GM21723 (cell line): ENCODE data around the gene MACROH2A1.

Experiments used
- ATAC-seq: cut with Tn5 transposase; IDR thresholded peaks from one replicate; pipeline ENCODE4 v1.9.1; 2021; ENCODE audit warnings: mild to moderate bottlenecking, moderate library complexity; ENCODE audit not compliant: unreplicated experiment

The MACROH2A1 gene

DNA sequence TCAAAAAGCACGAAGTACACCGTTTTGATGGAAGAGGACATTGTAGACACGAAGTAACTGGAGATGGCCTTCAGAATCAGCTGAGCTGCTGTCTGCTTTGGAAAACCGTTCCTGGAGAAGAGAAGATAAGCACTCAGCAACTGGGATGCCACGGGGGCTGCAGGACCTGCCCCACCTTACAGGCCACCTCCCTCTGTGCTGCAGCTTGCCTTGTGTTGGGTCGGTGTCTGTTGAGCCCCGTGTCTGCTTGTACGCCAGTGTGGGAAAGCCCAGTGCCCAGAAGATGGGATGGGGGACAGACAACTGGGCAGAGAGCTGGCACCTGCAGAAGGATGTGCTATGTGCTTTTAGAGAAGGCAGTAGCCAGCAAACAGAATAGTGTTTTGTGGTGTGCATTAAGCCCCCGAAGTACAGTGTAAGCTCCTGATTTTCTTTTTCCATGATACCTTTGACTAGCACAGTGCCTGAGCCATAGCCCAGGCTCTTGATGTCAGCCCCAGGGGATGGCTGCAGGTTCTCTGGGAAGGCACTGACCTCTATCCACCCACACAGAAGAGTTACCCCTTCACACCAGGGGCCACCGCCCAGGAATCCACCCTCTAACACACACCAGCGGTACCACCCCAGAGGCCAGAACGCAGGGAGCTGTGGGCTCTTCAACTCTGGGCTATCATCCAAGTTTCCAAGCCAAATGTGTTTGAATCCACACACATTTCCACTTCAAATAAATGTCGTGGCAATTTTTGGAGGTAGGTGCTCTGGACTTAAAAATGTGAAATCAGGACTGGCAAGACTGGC, 63.8 kb downstream of the MACROH2A1 start:
- ATAC-seq = no peak

DNA sequence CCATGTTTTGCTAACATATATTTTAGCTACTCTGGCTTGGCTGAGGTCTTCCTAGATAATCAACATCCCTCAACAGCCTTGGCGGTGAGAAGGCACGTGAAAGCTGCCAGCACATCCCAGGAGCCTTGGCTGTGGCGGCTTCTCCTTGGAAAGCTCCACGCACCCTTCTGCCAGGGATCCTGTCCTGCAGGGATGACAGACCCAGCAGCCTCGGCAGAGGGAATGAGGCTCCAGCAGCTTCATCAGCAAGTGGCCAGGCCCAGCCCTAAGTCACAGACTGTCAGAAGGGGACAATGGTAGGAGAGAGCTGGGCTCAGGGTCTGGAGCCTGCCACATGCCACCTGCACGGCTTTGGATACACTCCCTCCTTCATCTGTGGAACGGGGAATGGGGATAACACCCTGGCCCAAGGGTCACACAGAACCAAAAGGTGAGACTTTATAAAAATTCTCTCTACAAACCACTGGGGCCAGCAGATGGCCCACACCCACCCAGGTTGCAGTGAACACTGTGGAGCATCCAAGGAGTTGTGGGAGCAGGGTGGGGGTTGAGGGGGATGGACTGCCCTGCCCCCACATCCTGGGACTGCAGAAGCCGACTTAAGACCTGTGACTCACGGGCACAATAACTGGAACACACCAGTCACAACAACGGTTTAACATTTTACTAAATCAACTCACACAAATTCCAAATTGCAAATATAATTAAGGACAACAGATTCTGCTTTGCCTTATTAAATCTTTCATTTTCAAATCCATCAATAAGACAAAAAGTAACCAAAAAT, 65.1 kb downstream of the MACROH2A1 start:
- no peak for ATAC-seq

DNA sequence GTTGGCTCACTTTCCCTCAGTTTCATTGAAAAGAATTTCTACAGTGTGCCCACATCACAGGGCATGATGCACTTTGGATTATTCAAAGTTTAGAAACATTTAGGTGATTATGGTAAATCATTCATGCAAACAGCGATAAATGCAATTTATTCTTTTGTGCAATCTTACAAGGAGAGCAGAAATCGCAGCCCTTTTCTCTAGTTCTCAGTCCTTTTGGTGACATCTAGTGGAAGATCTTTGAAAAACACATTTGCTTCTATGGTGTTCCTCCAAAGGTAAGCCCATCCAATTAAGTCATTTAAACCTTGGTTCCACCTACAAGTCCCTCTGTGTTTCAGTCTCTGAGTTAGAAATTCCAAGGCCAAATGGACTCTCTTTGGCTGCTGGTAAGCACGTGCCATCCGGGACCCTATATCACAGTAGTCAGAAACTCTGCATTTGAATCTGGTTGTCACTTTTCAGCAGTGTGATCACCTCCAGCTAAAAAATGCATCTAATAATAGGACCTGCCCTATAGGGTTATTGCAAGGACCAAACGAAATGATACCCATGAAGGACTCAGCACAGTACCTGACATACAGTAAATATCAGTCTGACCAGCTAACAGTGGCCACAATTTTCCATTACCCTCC, 66.4 kb downstream of the MACROH2A1 start:
- ATAC-seq = no peak

DNA sequence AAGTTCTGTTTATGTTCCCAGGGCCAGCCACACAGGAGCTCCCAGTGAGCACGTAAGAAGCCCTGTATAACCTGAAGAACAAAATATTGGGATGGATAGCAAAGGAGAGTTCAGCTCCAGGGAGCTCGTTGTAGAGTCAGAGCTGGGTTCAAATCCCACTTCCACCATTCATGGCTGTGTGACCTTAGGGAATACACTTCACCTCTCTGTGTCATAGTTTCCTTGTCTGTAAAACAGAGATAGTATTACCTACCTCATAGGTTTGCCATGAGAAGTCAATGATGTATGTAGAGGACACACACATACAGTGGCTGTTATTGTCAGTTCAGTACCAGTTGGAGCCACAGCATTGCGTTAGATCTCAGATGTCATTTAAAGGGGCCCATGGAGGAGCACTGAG, 67.4 kb downstream of the MACROH2A1 start:
- no peak for ATAC-seq

DNA sequence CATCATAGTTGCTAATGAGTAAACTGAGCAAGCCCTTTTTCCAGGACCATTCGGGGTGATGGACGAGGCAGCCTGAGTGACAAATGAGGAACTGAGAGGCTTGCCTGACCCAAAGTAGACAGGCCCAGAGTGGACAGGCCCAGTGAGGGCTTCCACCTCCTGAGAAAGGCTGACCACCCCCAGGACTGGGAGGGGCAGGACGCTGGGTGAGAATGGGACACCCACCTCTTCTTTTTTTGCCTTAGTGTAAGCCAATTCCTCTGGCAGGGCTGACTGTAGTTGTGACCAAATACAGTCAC, 68.3 kb downstream of the MACROH2A1 start:
- no peak for ATAC-seq

DNA sequence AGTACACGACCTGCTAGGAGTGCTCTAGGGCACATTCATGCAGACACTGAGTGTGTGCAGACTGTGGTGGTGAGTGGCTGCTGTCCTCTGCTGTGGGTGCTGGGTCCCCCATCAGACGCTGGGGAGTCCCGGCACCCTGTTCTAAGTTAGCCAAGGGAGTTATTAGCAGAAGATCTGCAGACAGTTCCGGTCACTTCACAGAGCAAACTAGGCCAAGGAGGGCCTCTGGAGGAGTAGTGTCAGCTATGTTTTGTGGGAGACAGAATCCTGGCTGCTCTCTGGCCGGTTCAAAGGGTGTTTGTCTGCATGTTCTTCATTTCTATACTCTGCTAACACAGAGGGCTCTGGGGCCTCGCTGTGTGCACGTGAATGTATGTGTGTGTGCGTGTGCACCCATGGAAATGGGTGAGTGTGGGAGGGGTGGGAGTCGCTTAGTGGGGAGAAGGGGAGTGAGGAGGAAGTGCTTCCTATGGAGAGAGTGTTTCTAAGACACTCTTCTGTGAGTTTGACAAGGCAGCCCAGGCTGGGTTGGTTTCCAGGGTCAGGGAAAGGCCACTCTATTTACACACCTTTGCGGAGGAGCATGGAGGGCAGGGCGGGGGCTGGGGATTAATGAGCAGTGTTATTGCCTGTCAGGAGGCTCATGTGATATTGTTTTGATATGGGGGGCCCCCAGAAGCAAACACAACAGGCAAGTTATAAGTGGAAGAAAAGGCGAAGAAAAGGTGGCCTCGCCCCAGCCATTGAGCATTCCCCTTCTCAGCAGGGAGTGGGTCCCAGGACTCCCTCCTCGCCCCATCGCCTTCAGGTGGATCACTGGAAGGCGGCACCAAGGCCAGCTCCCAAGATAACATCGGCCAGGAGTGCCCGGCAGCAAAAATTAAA, 68.9 kb downstream of the MACROH2A1 start:
- no peak for ATAC-seq

DNA sequence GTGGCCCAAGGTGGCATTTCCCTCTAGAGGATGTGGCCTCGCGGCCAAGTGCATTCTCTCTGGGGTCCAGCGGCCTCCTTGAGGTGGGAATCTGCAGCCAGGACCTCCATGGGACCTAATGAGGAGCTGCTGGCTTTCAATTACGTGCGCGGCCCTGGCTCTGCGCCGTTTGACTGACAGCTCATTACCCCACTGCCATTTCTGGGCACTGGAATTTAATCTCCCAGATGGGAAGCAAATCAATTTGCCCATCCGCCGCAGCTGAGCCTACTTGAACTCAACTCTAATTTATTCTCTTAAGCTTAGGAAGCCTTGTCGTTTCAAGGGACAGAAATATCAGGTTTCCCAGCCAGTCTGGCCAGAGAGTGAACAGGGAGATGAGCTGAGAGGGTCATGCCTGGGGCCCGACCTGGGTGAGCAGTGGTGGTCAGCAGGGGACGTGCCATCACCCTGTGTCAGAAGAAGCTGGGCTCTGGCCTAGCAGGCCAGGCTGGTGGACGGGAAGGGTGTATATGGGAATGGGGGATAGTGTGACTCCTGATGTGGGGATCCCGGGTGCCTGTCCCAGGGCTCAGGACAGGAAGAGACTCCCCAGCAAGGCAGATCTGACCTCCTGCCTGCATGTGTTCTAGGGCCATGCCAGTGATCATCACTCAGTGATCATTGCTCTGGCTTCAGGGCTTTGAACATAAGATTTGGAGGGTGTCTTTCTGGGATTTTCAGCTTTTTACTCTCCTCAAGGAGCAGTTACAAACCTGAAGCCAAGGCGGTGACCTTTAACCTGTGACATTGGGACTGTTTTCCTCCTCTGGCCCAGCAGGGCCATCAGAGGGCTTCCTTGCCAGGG, 69.7 kb downstream of the MACROH2A1 start:
- ATAC-seq = no peak

DNA sequence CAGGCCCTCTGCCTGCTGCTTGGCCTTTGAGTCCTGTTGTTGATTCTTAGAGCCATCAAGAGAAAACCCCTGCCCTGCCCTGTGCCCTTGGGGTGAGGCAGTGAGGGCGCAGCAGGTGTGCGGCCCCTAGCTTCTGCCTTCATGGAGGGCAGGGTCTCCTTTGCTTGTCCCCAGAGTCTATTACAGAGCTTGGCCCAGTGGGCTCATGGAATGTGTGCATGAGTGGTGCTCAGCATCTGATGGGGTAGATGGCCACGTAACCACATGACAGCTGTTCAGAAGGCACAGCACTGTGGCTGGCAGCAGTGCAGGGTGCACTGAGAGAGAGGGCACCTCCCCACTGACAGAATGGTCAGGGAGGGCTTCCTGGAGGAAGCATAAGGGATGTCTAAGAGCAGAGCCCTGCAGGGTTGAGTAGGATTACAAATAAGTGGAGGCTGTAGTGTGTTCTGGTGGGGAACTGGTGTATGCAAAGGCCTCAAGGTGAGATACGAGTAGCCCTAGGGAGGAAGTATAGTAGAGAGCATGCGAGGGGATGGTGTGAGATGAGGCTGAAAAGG, 70.8 kb downstream of the MACROH2A1 start:
- no peak for ATAC-seq

DNA sequence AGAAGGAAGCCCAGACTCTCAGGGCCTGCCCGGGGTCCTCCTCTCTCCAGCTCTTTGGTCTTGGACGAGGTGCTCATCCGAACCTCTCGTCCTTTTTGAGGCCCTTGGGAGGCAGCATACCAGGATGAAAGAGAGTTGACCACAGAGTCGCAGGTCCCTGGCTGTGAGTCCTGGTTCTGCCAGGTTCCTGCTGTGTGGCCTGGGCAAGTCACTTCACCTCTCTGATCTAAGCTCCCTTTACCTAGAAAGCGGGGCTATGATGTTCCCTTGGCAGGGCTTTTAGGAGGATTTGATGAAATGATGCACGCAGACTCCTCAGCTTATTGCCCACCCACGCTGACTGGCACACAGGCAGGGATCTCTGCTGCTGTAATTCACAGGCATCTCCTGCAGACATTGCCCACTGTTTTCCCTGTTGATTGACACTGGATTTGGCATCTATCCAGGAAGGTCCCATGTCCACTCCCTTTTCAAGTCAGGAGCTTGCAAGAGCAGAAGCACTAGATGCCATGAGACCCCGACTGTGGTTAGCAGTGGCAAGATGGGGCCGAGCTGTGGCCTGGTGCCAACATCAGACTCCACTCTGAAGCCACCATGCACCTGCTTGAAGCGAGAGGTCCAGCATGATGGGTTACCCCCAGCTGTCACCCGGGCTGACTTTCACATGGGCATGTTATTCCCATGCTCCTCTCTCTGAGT, 71.5 kb downstream of the MACROH2A1 start:
- ATAC-seq = no peak

DNA sequence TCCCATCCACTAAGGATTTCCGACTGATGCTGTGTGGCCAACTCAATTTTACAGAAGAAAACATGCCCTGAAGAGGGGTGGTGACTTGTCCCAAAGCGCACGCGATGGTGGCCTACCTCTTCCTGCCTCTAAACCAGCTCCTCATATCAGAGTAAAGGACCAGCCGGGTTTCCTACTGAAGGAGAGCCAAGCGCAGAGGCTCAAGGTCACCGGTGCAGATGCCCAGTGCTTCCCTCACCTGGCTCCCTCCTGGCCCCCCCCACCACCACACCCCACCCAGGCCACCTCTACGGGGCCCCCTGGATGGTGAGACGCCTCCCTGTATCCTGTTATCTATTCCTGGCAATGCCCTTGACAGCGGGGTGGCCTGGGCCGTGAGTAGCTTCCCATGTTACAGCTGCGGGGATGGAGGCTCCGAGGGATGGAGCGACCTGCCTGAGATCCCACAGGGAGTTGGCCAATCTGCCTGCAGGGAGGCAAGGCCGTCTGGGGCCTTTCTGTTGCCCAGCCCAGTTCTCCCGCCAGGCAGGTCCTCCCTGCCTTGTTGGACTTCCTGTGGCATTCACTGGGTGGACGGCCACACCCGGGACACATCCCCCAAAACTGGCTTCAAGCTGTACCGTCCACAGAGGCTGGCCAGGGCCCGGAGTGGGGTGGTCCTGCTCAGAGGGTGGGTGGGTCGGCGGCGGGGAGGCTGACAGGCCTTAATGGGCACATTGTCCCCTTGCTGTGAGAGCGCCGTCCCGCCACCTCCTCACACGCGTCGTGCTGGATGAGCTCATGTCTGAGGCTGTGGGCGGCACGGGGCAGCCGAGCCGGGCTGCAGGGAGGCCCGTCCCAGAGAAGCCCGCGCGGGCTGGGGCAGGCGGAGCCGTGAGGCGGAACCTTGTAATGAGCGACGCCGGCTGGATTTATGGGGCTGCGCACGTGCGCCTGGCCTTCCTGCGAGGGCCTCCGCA, 72.5 kb downstream of the MACROH2A1 start:
- ATAC-seq = no peak

DNA sequence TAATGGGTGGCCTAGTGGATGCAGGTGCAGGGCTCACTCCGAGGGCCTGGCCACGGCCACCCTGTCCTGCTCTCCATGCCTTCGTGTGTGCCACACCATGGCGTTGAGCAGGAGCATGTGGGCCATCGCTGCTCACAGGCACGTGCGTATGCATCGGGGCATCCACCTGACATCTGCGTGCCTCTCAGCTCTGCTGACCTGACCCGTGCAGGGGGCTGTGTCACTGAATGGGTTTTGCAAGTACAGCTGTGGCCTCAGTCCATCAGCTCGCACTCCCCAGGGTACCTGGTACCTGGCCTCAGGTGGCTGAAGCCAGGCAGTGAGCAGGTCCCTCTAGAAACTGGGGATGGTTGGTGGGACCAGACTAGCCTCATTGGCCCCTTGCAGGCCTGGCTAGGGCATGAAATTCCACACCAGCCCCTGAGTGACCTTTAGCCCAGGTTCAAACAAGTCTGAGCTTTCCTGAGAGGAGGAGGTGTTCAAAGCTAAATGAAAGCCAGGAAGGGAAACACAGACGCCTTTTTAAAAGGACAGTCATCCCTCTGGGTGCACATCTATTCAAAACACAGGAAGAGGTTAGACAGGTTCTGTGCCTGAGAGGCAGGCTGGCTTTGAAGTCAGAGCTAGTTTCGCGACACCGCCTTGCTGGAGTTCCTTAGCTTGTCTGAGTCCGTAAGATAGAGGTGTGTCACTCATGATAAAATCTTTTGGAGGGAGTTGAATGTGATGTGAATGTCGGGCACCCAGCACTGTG, 74.0 kb downstream of the MACROH2A1 start:
- no peak for ATAC-seq

DNA sequence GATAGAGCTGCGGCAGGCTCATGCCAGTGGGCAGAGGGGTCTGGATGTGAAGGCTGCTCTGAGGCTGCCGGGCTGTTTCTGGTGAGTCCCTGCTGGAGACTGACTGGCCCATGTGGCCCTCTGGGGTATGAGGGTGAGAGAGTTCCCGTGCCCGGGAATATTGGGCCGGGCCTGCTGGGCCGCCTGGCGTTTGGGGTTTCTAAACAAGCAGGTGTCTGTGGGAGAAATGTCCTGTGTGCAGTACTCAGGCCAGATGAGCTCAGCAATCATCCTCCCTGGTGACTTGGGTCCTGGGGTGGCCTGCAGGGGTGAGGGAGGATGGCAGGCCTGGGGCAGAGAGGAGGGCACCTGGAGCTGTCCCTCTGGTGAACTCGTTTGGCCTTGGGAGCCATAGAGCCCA, 74.9 kb downstream of the MACROH2A1 start:
- no peak for ATAC-seq

DNA sequence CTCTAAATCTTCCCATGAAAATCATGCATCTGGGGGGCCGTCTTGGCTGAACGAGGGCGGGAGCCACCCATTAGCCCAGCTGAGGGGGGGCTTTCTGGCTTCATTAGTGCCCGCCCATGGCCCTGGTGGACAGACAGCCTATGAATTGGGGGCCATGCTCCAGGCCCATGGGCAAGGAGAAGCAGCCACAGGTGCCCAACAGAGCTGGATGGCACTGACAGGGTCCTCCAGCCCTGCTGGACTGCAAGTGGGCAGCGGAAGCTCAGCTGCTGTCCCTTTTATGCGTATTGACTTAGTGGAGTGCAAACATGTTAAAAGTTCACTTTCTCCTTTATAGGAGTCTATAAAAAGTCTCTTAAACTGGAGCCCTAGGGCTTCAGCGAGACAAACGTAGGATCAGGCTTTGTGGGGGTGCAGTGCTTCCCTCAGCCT, 75.3 kb downstream of the MACROH2A1 start:
- no peak for ATAC-seq

DNA sequence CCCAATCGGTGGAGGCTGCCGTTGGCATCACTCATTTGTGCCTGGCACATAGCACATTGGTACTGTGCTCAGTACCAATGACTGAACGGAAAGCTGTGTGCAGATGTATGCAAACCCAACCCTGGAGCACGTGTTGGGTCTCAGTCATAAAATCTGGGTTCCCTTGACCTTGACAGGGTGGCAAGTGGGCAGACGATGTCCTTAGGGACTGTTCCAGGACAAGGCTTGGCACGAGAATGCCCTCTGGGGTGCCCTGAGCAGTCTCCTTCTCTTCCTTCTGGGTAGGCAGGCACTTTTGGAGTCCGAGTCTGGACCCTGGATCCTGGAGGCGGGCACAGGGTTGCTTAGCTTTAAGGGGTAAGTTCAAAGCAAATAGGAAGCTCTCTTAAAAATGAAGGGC, 75.8 kb downstream of the MACROH2A1 start:
- ATAC-seq = no peak

DNA sequence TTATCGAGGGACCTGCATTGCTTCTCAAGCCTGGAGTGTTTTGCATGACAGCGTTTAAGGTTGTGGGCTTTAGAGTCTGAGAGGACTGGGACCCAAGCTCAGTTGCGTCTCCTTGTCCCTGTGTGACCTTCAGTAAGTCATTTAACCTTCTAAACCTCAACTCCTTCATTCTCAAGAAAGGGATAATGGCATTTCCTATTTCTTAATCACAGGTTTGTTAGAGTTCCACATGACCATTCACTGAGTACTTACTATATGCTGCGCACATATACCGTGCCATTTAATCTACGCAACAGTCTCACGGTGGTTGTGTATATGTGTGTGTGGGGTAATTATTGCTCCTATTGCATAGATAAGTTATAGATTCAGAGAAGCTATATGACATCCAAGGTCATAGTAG, 76.3 kb downstream of the MACROH2A1 start:
- no peak for ATAC-seq

DNA sequence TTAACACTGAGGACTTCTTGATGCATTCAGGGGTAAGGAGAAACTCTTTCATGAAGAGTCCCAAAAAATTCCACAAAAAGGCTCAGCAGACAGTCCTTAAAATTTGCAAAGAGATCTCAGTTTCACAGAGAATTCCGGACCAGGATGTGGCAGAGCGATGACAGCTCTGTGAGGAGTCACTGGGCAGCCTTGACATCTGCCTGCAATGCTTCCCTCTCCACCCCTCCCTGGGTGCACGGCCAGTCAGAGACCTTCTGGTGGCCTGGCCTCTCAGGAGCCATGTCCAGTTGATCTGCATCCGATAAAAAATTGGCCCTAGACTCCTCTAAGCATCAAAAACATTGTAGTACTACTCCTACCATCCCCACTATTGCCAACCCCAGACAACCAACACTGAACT, 76.8 kb downstream of the MACROH2A1 start:
- no peak for ATAC-seq

DNA sequence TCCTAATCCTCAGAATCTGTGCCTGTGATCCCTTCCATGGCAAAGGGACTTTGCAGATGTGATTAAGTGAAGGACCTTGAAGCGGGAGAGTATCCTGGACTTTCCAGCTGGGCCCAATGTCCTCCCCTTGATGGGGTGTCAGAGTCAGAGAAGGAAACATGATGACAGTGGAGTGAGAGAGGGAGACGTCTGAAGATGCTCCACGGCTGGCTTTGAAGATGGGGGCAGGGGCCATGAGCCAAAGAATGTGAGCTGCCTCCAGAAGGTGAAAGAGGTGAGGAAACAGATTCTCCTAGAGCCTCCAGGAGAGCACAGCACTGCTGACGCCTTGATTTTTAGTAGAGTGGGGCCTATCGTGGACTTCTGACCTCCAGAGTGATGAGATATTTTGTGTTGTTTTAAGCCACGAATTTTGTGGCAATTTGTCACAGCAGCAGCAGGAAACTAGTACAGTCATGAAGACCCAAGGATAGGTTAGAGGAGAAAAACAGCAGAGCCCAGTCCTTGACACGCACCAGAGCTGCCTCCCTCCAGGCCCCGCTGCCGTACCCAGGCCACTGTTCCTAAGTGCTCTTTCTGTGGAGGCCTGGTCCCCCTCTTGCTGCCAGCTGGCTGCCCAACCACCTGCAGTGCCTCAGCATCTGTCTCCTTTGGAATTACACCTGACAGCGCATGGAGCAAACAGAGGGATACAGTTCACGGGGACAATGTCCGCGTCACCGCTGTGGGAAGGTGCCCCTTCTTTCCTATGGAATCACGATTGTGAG, 78.1 kb downstream of the MACROH2A1 start:
- ATAC-seq = no peak
